Eye (tissue), 1 donor: ENCODE results near the gene ABCC9.

Experiments used
- DNase-seq: peaks from one replicate; pipeline ENCODE4 v3.0.0-alpha.2; 2015

The ABCC9 gene

GRCh38 chr12:21877293-21877982, 63.8 kb downstream of the ABCC9 start:
- DNase-seq, result no peak

DNA sequence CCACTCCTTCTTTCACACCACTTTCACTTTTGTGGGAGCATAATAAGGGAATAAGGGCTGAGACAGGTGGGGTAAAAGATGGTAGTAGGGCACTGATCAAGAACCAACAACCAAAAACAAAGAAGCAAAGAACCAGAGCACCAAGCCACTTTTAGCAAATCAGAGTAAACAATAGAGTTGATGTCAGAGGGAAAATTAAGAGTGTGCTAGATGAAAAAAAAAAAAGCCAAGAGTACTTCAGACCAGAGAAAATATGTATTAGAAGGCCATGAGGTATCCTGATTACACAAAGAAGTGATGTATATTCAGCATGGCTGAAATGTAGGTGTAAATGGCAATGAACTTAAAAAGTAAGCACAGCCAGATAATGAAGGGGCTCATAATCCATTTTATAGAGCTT, 75.4 kb downstream of the ABCC9 start:
- no peak for DNase-seq

- no peak for DNase-seq
These were observed 80.7 kb downstream of the ABCC9 start for GRCh38 chr12:21860534-21860933.

GRCh38 chr12:21860128-21860527, 81.1 kb downstream of the ABCC9 start:
- no peak for DNase-seq

DNA sequence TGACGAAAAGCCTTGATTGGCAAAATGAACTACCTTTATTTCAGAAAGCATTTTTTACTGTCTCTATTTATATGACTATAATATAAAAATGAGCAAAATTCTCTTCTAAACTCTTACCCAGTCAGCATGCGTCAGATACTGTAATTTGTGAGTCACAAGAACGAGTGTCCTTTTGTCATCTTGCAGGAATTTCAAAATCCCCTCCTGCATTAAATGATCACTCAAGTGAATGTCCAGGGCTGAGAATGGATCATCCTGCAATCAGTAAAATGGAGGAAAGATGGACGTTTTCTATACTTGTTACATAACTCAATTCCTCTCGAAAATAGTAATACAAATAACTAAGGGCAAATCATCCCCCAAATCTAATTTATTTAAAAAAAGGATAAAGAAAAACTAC, 89.0 kb downstream of the ABCC9 start:
- DNase-seq, result no peak

DNA sequence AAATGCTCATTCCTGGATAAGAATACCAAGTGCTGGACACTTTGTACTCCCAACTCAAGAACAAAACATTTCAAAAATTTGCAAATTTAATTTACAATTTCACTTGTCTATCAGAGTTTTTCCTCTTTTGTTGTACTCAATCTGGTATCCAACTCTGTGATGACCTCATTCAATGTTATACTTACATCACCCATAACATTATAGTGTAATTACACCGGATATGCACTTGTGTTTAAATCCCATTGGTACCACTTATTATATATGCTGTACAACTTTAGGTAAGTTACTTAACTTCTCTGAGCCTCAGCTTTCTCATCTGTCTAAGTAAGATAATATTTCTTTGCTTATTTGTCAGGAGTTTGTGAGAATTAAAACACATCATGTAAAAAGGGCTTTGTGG, 90.1 kb downstream of the ABCC9 start:
- no peak for DNase-seq

DNA sequence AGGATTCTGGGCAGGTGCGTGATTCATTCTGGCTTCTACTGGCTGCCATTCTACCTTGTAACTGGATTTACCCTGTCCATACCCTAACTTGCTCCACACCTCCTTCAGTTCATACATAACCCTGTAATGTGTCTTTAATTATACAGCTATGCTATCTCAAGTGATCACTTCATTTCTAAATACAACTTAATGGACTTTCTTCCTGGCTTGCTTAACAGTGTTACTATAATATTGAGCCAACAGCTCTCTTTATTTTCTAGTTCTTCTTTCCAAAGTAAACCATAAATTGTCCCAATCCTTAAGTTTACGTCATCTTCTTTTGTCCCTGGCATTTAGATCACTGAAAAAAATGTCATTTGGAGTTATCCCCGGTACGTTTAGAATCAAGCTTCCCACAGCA, 90.8 kb downstream of the ABCC9 start:
- DNase-seq, result no peak

GRCh38 chr12:21849878-21850277, 91.3 kb downstream of the ABCC9 start:
- no peak for DNase-seq

GRCh38 chr12:21848192-21848591, 93.0 kb downstream of the ABCC9 start:
- DNase-seq, result no peak

- no peak for DNase-seq
These were observed 97.4 kb downstream of the ABCC9 start for GRCh38 chr12:21843795-21844194.

- DNase-seq, result no peak
These were observed 101.5 kb downstream of the ABCC9 start for GRCh38 chr12:21839776-21840175.

GRCh38 chr12:21837847-21838246, 103.4 kb downstream of the ABCC9 start:
- DNase-seq, result no peak

GRCh38 chr12:21831791-21832344, 109.4 kb downstream of the ABCC9 start:
- DNase-seq, result peak; percentile 18

DNA sequence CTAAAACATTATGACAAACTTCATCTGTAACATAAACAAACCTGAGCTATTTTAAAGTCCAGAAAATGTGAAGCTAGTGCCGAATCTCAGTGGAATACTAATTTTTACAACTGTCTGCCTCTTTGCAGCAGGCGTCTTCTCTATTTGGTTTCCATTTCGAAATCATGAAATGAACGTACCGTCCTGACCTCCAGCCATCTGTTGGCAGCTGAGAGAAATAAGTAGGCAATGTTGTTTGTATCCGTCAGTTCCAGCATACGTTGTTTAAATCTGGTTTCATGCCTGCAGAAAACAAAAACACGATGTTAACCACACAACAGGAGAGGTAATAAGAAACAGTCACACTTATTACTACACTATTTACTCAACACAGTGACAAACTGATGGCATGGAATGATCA, 112.4 kb downstream of the ABCC9 start:
- DNase-seq, result no peak

DNA sequence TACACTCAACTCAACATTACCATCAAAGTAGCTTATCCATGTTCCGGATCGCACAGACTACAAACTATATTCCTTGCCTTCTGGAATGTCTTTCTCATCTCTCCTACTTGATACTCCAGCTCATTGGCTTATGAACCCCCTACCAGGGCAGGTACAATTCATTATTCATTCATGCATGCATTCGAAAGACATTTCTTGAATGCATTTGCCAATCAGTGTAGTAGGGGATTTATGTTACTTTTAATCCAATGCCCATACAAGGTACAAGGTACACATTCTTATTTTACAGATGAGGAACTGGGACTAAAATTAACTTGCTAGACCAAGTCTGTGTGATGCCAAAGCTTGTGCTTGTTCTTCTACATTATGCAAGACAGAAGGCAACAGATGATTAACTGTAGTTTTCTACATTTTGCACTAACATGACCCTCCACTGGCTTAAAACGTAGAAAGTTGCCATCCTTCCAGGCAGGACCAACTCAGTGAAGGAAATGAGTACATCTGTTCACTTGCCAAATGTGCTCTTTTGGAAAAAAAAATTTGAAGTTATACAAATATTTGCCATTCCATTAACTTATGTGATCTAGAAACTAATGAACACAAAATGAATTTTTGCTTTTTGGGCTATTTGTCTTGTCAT, 113.0 kb downstream of the ABCC9 start:
- no peak for DNase-seq

GRCh38 chr12:21827083-21827482, 114.1 kb downstream of the ABCC9 start:
- DNase-seq, result no peak

DNA sequence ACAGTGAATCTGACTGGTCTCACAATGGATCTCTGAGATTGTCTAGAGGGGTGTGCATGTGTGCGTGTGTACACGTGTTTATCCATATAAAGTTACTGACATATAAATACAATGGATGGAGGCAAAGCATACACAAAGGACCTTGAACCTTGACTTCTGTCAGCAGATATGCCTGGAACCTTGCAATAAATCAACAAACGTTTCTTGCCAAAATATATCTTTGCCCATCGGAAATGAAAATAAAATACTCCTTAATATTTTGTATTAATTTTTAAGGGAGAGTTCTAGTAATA, 114.7 kb downstream of the ABCC9 start:
- no peak for DNase-seq

DNA sequence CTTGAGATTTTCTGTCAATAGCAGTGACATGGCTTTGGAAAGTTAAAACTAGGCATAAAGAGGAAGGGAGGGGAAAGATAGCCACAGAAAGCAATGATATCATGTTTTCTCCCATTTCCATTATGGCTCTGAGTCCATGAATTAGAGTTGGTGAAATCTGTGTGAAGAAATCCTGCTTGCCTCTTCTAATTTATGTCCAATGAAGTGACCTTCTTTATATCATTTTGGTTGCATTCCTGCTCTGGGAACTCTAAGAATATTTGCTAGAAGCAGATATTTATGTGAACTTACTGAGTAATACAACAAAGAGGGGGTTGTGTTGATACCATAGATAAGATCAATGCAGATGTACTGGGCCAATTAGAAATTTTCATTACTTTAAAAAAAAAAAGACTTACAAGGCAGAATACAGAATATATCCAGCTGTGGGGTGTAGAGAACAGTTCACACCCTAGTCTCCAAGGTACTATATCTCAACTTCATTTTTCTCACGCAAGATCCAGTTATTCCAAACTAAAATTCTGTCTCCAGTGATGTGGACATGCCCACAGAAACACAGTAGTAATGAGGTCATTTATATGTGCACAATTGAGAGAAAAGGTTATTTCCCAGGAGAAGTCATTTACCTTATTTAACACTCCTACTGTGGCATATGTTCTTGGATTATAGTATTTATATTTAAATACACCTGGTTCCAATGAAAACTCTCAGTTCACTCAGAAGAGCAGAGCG, 115.2 kb downstream of the ABCC9 start:
- no peak for DNase-seq

DNA sequence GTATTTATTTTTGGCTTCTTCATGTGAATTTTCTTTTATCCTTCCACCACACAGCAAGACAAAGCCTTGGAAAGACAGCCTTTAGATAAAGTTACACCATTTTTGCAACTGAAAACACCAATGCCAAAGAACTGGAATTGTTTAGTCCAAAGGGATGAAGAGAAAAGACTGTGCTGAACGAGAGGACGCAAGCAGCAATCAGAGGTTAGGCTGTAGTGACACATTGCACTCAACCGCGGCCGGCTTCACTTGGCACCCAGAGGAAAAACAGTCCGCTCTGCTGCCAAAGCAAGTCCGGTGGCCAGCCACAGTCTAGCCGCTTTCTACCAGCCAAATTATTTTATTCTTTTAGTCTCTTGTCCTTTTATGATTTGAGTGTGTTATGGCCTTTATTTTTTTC, 117.6 kb downstream of the ABCC9 start:
- DNase-seq, result no peak

DNA sequence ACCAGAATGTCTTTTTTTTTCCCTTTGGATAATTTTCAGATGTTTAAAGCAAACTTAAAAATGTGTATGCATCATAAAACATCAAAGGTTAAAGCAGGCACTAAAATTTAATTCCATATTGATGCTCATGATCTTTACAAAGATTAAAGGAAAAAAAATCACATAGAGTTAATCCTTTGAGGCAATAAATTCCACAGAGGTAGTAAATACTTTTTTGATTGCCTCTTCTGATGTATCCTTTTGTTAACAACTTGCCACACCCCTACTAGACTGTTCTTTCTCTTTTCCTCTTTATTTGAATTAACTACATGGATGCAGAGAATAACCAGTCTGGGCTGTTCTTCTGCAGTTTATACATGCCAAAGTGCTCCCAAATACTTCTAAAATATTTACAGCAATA, 121.5 kb downstream of the ABCC9 start:
- DNase-seq, result no peak

- peak; percentile 20 for DNase-seq
These were observed 122.0 kb downstream of the ABCC9 start for GRCh38 chr12:21819236-21819635.

DNA sequence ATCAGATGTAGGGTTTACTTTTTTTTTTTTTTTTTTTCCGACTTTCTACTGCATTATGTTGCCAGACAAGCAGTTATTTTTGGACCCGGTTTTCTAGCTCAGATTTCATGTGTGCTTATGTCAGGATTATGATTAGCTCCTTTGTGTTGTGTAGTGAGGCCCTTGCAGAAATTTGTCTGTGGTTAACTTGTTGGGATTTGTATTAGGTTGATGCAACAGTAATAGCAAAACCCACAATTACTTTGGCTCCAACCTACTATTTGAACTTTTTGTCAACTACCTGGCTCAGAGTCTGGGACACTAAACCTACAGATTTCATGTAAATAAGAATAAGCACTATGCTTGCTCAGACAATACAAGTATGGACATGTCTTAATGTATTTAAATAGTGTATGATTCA, 122.6 kb downstream of the ABCC9 start:
- peak; percentile 36 for DNase-seq

GRCh38 chr12:21815306-21816062, 125.7 kb downstream of the ABCC9 start:
- DNase-seq, result no peak
